GM18505 (cell line): Measurements from ENCODE around the gene HSFX1.

ENCODE experiments used
- ATAC-seq: cut with Tn5 transposase; IDR thresholded peaks from one replicate; pipeline ENCODE4 v1.9.1; 2021; ENCODE audit not compliant: unreplicated experiment
- POLR2A ChIP-seq: IDR thresholded peaks from 4 replicates; pipeline ENCODE4 v1.6.1; 2011; ENCODE audit warnings: borderline replicate concordance; ENCODE audit not compliant: insufficient read depth, insufficient read length; ENCODE audit errors: extremely low read depth

Gene HSFX1

DNA sequence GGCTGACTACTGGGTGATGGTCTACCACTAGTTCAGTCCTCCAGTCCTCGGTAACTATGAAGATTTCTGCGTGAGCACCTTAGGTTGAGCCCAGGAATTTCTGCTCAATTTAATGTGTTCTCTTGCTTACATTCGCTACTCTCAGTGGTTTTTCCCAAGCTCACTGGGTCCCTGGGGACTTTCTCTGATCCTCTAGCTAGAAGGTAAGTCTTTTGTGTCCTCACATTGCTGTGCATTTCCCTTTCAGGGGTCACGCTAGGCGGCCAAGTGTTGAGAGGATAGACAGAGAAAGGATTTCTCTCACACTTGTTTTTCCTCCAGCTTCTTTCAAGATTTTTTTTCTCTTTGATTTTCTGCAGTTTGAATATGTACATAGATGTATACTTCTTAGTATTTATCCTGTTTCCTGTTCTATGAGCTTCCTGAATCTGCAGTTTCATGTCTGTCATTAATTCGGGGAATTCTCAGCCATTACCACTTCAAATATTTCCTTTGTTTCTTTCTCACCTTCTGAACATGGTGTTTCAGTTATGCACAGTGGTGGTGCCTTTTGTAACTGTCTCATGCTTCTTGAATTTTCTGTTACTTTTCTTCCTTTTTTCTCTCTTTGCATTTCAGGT, 25.3 kb downstream of the HSFX1 start:
- TF ChIP-seq POLR2A, result no peak
- ATAC-seq, result no peak

DNA sequence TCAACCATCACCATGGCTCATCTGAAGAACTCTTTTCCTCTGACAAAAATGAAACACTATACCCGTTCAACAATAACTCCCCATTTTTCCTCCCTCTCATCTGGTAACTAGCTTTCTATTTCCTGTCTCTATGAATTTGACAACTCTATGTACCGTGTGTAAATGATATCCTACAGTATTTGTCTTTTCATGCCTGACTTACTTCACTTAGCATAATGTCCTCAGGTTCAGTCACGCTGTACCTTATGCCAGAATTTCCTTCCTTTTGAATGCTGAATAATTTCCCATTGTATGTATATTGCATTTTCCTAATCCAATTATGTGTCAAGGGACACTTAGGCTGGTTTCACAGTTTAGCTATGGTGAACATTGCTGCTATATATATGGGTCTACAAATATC, 26.1 kb downstream of the HSFX1 start:
- TF ChIP-seq POLR2A, result no peak
- no peak for ATAC-seq

DNA sequence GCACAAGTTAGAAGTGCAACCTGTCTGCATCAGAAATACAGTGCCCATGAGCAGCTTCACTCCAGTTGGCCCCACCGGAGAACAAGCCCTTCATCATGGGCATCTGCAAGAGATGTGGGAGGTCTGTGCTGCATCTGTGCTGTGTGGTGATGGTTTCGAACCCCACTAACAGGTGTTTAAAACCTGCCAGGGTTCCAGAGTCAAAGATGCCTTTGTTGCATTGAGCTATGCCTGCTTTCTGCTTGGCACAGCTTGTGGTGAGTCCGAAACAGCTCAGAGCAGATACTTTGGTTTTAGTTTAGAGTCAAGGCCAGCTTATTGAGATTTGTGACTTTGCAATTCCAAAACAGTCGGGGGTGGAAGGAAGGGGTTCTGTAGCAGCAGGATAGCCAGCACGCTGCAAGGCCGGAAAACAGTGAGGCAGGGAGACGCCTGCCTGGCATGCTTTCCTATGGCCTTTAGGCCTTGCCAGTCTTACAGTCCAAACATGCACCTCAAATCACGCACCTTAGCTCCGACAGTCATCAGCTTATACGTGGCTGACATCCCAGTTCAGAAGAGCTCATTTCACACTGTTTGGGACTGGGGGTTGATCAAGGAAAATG, 29.7 kb downstream of the HSFX1 start:
- no peak for TF ChIP-seq POLR2A
- ATAC-seq, result no peak

DNA sequence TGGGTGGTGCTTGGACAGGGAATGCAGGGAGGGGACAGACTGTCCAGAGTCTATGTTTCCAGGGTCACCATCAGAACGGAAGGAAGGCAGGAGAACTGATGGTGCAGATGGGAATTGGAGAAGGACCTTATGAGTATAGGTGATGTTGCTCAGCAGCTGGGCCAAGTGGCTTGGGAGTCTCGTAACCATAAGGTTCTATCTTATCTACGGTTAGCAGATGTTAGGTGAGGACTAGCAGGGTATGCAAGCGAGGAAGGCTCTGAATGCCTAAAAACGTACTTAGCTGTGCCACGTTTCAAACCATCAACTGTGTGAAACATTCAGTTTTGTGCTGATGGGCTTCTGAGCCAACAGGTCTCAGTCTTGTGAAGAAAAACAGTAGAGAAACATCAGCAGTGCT, 30.2 kb downstream of the HSFX1 start:
- TF ChIP-seq POLR2A, result no peak
- no peak for ATAC-seq

DNA sequence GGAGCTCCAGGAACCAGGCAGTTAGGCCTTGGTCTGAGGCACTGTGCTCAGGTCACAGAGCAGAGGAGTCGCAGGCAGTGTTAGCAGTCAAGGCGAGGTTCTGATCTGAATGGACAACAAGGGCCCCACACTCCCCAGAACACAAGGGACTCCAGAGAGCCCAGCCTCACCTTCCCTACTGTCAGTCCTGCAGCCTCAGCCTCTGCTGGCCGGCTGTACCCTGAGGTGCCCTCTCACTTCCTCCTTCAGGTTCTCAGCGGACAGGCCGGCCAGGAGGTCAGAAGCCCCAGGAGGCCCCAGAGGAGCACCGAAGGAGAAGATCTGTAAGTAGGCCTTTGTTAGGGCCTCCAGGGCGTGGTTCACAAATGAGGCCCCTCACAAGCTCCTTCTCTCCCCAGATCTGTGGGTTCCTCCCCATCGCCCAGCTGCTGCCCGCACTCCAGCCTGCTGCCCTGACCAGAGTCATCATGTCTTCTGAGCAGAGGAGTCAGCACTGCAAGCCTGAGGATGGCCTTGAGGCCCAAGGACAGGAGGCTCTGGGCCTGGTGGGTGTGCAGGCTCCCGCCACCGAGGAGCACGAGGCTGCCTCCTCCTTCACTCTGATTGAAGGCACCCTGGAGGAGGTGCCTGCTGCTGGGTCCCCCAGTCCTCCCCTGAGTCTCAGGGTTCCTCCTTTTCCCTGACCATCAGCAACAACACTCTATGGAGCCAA, 34.0 kb downstream of the HSFX1 start:
- no peak for TF ChIP-seq POLR2A
- ATAC-seq, result no peak

DNA sequence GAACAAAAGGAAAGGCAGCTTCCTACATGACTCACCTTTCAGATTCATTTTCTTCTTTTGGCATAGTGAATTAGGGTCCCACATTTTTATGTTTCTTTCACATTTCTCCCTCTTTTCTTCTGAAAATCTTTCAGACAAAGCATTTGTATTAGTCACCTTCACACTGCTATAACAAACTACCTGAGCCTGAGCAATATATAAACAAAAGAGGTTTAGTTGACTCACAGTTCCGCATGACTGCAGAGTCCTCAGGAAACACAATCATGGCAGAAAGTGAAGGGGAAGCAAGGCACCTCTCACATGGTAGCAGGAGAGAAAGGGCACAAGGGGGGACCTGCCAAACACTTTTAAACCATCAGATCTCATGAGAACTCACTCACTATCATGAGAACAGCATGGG, 44.8 kb downstream of the HSFX1 start:
- no peak for ATAC-seq

DNA sequence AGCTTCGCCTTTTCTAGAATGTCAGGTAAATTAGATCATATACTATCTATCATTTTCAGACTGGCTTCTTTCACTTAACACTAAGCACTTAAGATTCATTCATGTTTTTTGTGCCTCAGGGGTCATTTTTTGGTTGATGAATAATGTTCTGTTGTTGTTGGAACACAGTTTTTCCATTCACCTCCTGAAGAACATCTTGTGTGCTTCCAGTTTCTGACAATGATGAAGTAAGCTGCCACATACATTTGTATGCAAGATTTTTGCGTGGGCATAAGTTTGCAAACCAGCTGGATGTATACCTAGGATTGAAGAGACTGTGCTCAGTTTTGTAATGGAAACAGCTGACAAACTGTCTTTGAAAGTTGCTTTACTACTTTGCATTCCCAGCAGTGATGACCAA, 45.5 kb downstream of the HSFX1 start:
- no peak for ATAC-seq
- no peak for TF ChIP-seq POLR2A

More for the DNA sequence above, 44.8 kb downstream of the HSFX1 start:
- no peak for TF ChIP-seq POLR2A

DNA sequence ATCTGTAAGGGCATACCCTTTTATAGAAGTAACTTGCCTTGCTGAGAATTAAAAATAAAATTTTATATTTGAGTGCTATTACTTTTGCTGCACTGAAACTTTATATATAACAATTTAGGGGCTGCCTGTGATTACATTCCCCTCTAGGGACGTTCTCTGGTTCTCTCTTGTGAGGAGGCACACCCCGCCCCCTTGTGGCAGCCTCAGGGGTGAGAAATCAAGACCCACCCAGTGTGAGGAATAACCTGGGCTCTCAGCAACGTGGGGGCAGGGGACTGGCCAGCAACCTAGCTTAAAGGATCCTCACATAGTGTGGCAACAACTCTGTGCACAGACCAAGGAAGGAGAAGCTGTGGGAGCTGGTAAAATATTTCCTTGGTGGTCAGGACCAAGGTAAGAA, 51.6 kb downstream of the HSFX1 start:
- ATAC-seq, result no peak
- TF ChIP-seq POLR2A, result no peak
